NCI-H2107 treated with DMSO at 0.1 percent for 48 hours (cell line): ENCODE measurements around the gene VAC14.
"Not testable (repeated sequence)": the region's sequence is repeated elsewhere in the genome, so short reads cannot be mapped to it uniquely, and the experiment has no call there.

Source experiments
- DNase-seq: peaks from one replicate; lab custom pipeline; 2025; ENCODE audit not compliant: unreplicated experiment; lab: John Stamatoyannopoulos, UW

VAC14 gene

DNA sequence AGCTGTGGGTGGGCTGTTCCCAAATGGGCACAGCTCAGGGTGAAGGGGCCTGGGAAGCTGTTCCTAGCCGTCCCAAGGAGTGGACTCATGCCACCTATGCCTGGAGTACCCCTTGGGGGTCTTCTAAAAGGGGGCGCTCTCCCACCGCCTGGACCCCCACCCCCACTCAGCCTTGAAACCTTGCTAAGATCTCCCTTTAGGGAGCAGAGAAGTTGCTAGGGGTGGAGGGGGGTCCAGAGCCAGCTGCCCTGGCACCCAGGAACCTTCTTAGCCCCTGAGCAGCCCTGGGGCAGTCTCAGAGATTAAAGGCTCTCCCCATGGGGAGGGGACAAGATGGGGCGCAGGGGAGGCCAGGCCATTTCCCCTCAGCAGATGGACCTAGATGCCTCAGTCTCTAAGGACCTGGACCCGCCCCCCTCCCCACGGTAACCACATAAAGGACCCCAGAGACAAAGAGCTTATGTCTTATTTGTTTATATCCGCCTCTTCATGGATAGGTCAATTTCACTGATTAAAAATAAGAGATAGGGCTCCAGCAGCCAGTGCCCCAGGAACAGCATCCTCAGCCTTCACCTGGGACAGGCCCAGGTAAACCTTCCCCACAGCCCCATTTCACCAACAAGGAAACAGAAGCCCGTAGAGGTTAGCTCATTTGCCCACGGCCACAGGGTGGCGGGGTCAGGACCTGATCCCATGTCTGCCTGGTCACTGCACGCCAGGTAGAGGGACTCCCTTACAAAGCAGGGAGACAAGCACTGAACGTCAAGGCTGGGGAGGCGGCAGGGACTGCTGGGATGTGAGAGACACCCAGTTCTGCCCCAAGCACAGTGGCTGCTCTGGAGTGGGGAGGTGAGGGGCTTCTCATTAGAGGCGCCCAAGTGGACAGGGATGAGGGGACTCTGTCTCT is 118.5 kb downstream of the VAC14 start:
- DNase-seq, result no peak

DNA sequence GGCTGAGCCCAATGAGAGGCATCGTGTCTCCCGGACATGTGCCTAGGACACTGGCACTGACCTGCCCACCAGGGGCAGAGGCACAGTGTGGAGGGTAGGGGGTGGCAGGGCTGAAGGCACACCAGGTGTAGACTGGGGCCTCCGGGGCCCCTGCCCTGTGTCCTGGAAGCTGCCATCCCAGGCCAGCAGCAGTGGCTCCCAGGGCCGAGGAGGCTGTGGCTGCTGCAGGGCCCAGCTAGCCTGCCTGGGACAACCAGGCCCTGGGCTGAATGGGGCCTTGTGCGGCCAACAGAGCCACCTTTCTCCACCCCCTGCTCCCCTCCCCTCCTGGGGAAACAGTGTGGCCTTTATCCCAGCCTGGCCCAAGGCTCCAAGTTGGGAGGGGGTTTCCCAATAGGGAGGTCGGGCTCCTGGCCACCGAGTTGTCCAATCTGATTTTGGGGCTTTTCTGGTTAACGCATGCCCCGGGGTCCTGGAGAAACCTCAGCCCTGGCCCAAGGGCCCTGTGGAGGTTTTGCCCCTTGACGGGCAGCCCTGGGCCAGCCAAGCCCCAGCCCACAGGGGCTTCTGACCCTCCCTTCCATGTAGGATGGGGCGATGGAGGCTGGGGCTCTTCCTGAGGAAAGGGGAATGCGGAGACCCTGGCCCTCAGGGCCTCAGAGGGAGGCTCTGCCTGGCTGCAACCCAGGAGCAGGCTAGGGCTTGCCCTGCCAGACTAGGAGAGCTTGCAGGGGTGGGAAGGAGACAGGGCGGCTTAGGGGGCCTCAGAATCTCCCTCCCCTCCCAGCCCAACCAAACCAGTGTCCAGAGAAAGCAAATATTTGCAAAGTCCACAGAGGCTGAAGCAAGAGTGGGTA is 119.3 kb downstream of the VAC14 start:
- DNase-seq, result no peak

GRCh38 chr16:70680495-70681381 is 120.2 kb downstream of the VAC14 start:
- DNase-seq, result no peak

- no peak for DNase-seq
Observed at GRCh38 chr16:70679671-70680494, 121.1 kb downstream of the VAC14 start.

GRCh38 chr16:70678898-70679670 is 121.9 kb downstream of the VAC14 start:
- no peak for DNase-seq

DNA sequence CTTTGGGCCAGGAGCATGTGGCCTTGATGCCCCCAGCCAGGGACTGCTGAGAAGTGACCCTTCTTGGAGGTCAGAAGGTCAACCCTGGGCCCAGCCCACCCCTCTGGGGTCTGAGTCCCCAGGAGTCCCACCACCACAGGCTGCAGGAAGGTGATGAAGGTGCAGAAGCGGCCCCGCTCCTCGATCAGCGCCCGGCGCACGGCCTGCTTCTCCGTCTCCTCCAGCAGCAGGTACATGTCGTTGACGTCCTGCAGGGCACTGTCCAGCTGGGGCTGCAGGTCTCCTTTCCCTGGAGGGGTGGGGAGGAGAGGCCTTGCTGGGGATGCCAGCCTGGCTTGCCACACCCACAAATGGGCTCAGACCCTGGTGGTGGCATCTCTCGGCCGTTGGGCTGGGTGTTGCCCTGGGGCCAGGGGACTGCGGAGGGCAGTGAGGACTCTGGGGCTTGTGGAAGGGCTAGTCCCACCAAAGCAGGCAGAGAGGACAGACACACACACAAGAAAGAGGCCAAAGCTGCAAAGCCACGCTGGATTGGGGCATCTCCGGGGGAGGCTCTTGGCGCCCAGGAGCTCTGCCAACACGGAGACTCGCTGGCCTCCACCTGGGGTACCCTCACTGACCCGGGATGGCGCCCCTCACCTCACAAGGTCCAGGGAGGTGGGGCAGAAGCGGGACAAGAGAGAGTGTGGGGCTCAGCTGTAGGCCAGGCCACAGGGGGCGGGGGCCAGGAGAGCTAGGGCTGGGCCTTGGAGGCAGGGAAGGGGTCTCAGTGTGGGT is 122.6 kb downstream of the VAC14 start:
- DNase-seq, result no peak

- DNase-seq, result no peak
Observed at GRCh38 chr16:70677499-70678120, 123.3 kb downstream of the VAC14 start.

DNA sequence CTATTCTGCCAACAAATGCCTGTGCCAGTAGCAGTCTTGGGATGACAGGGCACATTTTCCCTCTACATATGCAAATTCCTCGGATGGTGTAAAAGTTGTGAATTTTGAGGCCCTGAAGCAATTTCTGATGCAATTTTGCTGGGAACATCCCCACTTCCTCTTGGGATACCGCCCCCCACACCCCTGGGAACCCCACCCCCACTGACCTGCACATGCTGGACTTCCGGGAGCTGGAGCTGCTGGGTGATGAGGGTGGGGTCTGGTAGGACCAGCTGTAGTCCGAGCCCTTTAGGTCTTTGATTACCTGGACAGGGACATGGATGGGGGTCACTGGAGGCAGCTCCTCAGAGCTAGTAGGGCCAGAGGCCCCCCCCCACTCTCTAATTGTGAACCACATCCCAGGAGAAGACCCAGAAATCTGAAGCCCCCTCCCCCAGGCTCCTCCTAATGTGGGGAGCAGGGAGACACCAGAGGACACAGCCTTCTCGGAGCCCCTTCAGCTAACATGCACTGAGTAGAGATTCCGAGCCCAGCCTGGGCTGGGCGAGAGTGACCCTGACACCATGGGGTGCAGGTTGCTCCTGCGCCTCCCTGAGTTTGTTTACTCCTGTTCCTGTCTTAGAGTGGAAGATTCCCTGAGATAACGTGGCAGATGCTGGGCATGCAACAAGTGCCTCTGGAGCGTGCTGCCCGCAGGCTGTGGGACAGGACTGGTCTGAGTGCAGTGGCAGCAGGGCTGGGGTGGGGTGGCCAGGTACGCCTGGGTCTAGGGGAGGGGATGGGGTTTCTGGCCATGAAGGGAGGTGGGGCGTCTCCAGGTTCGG is 124.1 kb downstream of the VAC14 start:
- no peak for DNase-seq

DNA sequence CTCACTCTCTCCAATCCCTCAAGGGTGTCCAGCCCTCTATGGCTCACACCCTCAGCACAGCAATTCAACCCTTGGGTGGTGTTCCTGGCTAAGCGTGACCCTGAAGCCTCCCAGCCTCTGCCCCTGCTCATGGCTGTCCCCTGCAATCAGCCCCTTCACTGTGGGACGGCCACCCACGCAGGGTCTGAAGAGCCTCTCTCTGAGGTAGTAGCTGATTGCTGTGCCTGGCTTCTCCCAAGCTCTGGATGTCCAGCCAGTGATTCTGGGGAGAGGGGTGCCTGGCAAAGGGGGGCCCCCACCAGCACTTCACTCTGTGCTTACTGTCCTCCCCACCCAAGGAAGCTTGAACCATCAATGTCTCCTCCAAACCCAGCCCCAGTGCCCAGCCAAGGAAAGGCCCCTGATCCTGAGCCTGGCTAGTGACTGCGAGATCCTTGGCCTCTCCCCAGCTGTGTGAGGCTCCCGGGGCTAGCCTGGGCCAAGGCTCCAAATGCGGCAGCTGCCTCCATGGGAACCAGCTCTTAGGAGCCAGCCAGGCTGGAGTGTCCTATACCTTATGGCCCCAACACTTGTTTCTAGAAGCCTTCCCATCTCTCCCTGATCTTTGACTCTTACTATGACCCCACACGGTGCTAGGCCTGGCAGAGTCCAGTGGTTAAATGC is 125.0 kb downstream of the VAC14 start:
- DNase-seq, result no peak

GRCh38 chr16:70674221-70675014 is 126.5 kb downstream of the VAC14 start:
- DNase-seq, result no peak

- DNase-seq, result not testable (repeated sequence)
Observed at GRCh38 chr16:70670938-70671337, 130.0 kb downstream of the VAC14 start.

- no peak for DNase-seq
Observed at GRCh38 chr16:70670175-70670574, 130.8 kb downstream of the VAC14 start.

GRCh38 chr16:70665806-70666735 is 134.9 kb downstream of the VAC14 start:
- no peak for DNase-seq

DNA sequence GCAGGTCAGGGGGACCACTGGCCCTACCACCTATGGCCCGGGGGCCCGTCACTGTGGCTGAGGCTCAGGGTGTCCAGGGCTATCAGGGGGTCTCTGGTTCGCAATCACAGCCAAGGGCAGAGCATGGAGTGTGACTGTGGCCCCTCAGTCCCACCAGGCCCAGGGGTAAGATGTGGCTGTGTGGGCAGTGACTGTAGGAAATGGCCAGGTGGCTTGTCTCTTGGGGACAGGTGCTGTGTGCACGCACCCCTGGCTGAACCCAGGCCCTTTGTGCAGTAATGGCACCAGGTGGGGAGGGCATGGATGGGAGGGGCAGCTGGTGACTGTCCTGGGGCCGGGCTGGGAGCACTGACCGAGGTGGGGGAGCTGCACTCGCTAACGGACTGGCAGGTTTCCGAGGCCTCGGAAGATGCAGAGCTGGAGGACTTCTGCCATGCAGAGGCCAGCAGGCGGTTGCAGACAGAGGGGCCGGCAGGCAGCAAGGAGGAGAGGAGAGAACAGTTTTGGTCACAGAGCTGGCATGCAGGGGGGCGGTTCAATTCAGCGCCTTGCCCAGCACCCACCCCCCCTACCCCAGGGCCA is 135.8 kb downstream of the VAC14 start:
- DNase-seq, result no peak
